Activated naive CD4-positive, alpha-beta T cell treated with anti-CD3 and anti-CD28 coated beads, Interleukin-2, amount 50 U/mL, for 24 hours (primary cell): ENCODE measurements around the gene WNK2.

ENCODE experiments used
- H3K27ac Mint-ChIP-seq: one replicate; pipeline ENCODE4 v1.8.0; 2021; ENCODE audit warnings: mild to moderate bottlenecking, mixed read lengths
- H3K27me3 Mint-ChIP-seq: one replicate; pipeline ENCODE4 v1.8.0; 2021; ENCODE audit warnings: mixed read lengths
- H3K36me3 Mint-ChIP-seq: one replicate; pipeline ENCODE4 v1.8.0; 2021; ENCODE audit warnings: mixed read lengths
- H3K4me1 Mint-ChIP-seq: one replicate; pipeline ENCODE4 v1.8.0; 2021; ENCODE audit warnings: mixed read lengths
- H3K4me3 Mint-ChIP-seq: one replicate; pipeline ENCODE4 v1.8.0; 2021; ENCODE audit warnings: mild to moderate bottlenecking, mixed read lengths
- H3K9me3 Mint-ChIP-seq: one replicate; pipeline ENCODE4 v1.8.0; 2021; ENCODE audit warnings: mixed read lengths

WNK2 gene

DNA sequence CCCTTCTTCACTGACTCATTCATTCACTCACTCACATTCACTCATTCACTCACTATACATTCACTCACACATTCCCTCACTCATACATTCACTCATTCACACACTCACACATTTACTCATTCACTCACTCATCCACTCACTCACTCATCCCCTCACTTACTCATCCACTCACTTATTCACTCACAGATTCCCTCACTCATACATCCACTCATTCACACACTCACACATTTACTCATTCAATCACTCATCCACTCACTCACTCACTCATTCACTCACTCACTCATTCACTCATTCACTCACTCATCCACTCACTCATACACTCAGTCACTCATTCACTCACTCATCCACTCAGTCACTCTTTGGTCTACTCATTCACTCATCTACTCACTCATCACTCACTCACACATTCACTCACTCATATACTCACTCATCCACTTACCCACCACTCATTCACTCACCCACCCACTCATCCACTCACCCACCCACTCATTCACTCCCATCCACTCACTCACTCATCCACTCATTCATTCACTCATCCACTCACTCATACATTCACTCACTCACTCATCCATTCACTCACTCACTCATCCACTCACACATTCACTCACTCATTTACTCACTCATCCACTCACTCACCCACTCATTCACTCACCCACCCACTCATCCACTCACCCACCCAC is 27.2 kb downstream of the WNK2 start:
- H3K9me3 Mint-ChIP-seq, result peaks cover 8% of the 10 kb centered on the region

DNA sequence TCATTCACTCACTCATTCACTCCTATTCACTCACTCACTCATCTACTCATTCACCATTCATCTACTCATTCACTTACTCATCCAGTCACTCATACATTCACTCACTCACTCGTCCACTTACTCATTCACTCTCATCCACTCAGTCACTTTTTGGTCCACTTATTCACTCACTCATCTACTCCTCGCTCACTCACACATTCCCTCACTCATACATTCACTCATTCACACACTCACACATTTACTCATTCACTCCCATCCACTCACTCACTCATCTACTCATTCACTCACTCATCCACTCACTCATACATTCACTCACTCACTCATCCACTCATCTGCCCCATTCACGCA is 27.7 kb downstream of the WNK2 start:
- Mint-ChIP-seq H3K27me3 (no peaks in the 10 kb centered on the region), H3K27ac (no peak overlapping the region), H3K36me3 (peaks cover 4% of the 10 kb centered on the region), H3K4me1 (no peaks in the 10 kb centered on the region), H3K9me3 (peaks cover 9% of the 10 kb centered on the region), H3K4me3 (no peak overlapping the region)

More for the DNA sequence above, 27.2 kb downstream of the WNK2 start:
- H3K4me1 Mint-ChIP-seq, result no peaks in the 10 kb centered on the region
- H3K27me3 Mint-ChIP-seq, result no peaks in the 10 kb centered on the region
- peaks cover 4% of the 10 kb centered on the region for H3K36me3 Mint-ChIP-seq
- no peak overlapping the region for H3K27ac Mint-ChIP-seq
- H3K4me3 Mint-ChIP-seq, result no peak overlapping the region

DNA sequence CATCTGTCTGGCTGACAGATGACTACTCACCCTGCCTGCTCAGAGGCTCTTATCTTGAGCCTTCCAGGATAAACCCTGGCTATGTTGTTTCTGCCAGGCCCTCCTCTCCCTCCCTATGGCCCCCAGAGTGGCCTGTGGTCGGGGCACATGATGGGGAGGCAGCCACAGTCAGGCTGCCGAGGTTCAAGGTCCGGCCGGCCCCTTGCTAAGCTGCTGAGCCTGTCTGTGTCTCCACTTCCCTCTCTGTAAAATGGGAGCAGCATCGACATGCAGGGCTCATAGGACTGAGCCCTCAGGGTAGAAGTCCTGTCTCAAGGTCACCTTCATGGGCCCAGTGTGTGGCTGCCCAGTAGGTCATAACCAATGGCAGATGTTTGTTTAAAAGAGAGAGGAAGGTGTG is 28.5 kb downstream of the WNK2 start:
- Mint-ChIP-seq H3K27ac (no peak overlapping the region), H3K36me3 (peaks cover 4% of the 10 kb centered on the region), H3K4me3 (no peak overlapping the region)

DNA sequence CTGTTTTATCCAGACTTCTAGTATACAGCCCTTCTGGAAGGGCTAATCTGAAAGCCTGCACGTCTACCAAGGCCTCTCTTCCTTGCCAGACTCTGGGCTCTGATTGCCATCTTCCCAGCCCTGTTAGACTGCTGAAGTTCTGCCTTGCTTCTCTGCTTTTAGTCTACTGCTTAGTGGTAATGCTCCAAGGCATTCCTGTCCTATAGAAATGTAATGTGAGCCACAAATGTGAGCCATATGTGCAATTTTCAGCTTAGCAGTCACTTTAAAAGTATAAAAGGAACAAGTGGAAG is 32.1 kb downstream of the WNK2 start:
- Mint-ChIP-seq H3K36me3 (peaks cover 4% of the 10 kb centered on the region), H3K4me3 (no peak overlapping the region), H3K9me3 (peaks cover 9% of the 10 kb centered on the region), H3K4me1 (no peaks in the 10 kb centered on the region), H3K27me3 (no peaks in the 10 kb centered on the region), H3K27ac (no peak overlapping the region)

More for the DNA sequence above, 28.5 kb downstream of the WNK2 start:
- Mint-ChIP-seq H3K9me3 (peaks cover 9% of the 10 kb centered on the region), H3K4me1 (no peaks in the 10 kb centered on the region), H3K27me3 (no peaks in the 10 kb centered on the region)

DNA sequence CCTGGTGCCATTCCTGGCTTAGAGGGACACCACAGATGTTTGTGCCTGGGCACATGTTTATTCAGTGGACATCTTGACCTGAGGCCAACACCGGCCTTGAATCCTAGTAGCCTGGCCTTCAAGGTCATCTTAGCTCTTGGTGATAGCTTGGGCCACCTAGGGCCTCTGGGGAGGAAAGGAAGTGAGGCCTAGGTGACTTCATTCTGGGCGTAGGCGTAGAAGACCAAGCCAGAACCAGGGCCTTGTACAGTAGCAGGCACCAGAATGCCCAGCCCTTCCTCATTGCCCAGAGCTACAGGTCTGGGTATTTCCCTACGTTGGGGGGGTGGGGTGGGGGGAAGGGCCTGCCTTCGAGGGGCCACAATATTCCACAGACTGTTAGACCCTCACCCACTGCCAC is 33.8 kb downstream of the WNK2 start:
- Mint-ChIP-seq H3K4me1 (no peaks in the 10 kb centered on the region), H3K9me3 (peaks cover 9% of the 10 kb centered on the region), H3K27ac (no peak overlapping the region), H3K36me3 (peaks cover 4% of the 10 kb centered on the region), H3K27me3 (no peaks in the 10 kb centered on the region), H3K4me3 (no peak overlapping the region)

DNA sequence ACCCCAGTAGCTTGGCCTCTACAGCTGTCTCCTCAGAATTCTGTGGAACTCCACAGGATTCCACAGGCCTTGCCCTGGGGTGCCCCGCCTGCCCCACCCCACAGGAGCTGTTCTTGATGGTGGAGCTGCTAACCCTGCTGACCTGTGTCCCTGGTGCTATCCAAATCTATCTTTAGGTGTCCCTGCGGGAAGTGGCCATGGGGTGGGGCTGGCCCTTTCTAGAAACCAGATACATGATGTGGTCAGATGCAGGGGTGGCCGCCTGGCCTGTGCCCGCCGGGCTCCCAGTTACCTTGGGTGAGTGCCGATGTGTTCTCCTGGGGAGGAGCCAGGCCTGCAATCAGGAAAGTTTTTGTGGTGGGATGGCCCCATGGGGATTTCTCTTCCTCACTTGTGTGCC is 34.2 kb downstream of the WNK2 start:
- H3K36me3 Mint-ChIP-seq, result peaks cover 4% of the 10 kb centered on the region
- H3K9me3 Mint-ChIP-seq, result peaks cover 9% of the 10 kb centered on the region
- H3K27ac Mint-ChIP-seq, result no peak overlapping the region
- H3K27me3 Mint-ChIP-seq, result no peaks in the 10 kb centered on the region
- no peaks in the 10 kb centered on the region for H3K4me1 Mint-ChIP-seq
- H3K4me3 Mint-ChIP-seq, result no peak overlapping the region

DNA sequence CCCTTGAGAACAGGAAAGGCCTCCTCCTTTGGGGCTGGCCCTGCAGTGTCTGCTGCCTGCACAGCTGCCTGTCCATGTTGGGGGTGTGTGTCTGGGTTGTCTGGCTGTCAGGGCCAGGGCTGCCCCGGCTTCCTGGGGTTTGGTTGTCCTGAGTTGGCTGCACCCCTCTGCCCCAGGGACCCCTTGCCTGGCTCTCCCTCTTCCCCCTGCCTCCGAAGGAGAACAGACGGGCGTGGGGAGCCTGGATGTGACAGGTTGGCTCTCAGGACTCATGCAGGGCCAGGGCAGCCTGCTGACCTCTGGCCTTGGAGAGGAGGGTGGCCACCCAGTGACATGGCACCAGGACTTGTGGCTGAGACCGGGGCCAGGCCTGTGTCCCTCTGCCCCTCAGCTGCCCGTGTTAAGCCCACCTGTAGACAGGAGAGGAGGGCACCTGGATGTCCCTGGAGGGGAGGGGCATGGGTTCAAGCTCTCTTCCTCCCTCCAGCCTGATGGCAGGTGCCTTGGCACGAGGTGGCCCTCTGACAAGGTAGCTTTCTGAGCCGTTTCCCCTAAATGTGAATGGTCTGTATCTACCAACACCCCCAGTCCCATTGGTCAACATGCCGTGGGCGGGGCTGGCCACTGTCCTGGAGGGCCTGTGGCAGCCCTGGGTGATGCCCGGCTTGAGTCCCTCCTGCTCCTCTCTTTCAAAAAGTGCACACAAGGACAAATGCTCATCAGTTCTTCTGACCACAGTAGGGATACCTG is 34.9 kb downstream of the WNK2 start:
- Mint-ChIP-seq H3K9me3 (peaks cover 9% of the 10 kb centered on the region), H3K4me1 (no peaks in the 10 kb centered on the region), H3K36me3 (peaks cover 4% of the 10 kb centered on the region), H3K27me3 (no peaks in the 10 kb centered on the region), H3K27ac (no peak overlapping the region), H3K4me3 (no peak overlapping the region)

DNA sequence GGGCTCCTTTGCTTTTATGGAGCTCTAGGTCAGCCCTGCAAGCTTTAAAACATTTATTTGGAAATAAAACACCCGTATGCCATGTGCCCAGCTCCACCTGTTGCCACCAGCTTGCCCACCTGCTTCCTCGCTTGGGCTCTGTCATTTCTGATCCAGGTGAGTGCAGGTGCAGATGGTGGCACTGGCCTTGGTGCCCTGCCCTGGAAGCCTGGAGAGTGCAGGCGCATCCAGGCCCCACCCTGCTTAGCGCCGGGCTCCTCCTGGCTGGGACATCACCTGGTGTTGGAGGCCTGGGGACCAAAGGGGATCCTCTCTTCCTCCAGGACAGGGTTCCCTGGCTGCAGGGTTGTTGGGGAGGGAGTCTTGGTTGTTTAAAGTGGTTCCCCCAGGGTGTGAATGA is 35.8 kb downstream of the WNK2 start:
- peaks cover 4% of the 10 kb centered on the region for H3K36me3 Mint-ChIP-seq
- no peak overlapping the region for H3K4me3 Mint-ChIP-seq
- H3K9me3 Mint-ChIP-seq, result peaks cover 9% of the 10 kb centered on the region
- no peak overlapping the region for H3K27ac Mint-ChIP-seq
- H3K27me3 Mint-ChIP-seq, result no peaks in the 10 kb centered on the region
- H3K4me1 Mint-ChIP-seq, result no peaks in the 10 kb centered on the region

DNA sequence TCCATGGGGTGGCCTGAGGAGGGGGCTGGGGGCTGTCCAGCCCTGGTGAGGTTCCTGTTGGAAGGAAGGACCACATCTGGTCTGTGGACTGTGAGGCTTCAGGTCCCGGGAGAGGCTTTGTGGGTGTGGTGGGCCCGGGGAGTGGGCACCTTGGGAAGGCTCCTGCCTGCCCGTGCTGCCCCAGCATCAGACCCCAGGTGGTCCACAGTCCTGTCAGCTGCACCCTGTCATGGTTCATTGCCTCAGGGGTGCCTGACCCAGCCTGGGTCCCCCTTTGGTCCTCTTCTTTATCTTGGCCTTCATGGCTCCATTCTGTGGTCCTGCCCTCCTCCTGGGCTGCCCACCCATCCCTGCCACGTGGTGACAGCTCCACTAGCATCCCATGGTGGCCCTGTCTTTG is 36.7 kb downstream of the WNK2 start:
- Mint-ChIP-seq H3K9me3 (peaks cover 6% of the 10 kb centered on the region), H3K4me1 (no peaks in the 10 kb centered on the region), H3K4me3 (no peak overlapping the region), H3K27me3 (no peaks in the 10 kb centered on the region), H3K36me3 (peaks cover 2% of the 10 kb centered on the region), H3K27ac (peak overlapping the region; percentile 51)

DNA sequence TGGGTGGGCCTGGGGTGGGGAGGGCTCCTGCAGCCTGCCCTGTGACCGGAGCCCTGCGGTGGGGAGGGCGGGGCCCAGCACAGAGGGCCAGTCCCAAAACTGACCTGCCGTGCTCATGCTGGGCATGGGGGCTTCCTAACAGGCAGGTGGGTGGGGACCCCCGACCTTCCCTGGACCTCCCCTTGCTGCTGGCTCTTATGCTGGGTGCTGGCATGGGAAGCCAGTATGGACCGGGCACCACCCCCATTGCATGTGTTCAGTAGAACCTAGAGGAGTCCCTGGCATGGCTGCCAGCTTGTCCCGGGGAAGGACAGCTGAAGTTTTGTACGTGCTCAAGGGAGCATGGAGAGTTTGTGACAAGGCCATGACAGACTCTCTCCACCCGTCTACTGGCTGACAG is 37.1 kb downstream of the WNK2 start:
- H3K27me3 Mint-ChIP-seq, result no peaks in the 10 kb centered on the region
- no peaks in the 10 kb centered on the region for H3K36me3 Mint-ChIP-seq
- peaks cover 2% of the 10 kb centered on the region for H3K9me3 Mint-ChIP-seq
- no peak overlapping the region for H3K4me3 Mint-ChIP-seq
- H3K27ac Mint-ChIP-seq, result no peak overlapping the region
- H3K4me1 Mint-ChIP-seq, result no peaks in the 10 kb centered on the region

DNA sequence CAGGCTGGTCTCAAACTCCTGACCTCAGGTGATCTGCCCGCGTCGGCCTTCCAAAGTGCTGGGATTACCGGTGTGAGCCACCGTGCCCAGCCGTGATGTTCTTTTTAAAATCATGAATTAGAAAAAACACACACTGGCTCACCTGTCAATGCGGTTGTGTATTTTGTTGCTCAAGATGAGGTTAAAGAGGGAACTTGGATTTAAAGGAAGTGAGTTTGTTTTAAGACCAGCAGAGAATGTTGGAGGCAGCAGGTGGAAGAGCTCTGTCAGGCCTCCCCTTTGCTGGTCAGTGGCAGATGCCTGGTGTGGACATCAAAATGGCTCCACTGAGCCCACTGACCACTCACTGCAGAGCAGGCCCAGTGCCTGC is 38.9 kb downstream of the WNK2 start:
- Mint-ChIP-seq H3K9me3 (no peaks in the 10 kb centered on the region), H3K36me3 (no peaks in the 10 kb centered on the region), H3K27me3 (no peaks in the 10 kb centered on the region), H3K4me3 (no peak overlapping the region), H3K27ac (no peak overlapping the region), H3K4me1 (no peaks in the 10 kb centered on the region)

DNA sequence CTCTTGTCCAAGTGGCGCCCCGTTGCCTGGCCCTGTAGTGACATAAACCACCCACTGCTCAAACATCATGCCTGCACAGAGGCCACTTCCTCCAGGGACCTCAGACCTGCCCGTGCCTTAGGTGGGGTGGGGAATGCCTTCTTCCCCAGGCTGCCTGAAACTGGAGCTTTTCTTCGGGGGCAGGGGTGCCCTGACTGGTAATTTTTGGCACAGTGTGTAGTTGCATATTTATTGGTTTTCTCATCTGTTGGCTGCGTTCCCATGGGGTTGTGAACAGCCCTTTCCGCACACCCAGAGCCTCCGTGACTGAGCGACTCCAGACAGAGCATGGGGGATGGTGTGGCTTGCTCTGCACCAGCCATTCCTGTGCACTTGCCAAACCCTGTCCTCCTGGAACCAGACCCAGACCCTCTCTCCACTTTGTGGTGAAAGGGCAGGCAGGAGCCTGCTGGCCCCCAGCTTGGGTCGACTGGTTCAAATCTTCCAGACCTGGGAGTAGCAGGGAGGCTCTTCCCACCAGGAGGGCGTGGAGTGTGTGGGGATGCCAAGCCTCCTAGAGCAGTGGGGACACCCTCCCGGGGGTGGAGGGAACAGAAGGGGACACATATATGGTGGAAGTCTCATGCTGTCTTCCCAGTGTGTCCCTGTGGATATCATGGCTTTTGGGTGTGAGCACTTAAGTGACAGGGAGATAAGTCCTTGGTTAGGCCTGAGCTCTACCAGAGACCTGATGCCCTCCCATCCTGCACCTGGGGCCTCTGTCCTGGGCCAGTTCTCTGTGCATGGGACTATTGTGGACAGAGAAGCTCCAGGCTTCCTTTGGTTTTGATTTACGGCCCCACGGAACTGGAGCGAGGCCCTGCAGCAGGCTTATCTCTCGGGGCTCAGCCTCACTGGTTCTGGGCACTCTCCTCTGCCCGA is 39.6 kb downstream of the WNK2 start:
- no peaks in the 10 kb centered on the region for H3K4me1 Mint-ChIP-seq
- no peak overlapping the region for H3K27ac Mint-ChIP-seq
- H3K9me3 Mint-ChIP-seq, result no peaks in the 10 kb centered on the region
- peaks cover 2% of the 10 kb centered on the region for H3K27me3 Mint-ChIP-seq
- H3K36me3 Mint-ChIP-seq, result no peaks in the 10 kb centered on the region
- H3K4me3 Mint-ChIP-seq, result no peak overlapping the region

DNA sequence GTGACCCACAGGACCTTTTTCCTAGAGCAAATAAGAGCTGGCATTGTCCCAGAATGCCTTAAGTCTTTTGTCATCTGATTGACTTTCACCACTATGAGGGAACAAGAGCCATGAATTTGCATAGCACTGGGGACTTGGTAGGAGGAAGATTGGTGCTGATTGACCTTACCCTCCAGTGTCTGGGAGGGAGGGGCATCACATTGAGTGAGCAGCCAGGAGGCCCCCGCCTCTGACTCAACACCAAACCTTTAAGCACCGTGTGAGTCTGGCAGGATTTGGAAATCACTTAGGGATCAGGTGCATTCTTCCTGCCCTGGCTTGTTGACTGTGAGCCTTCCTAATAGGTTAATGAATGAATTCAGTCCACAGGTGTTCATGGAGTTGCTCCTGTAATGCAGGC is 40.7 kb downstream of the WNK2 start:
- Mint-ChIP-seq H3K4me1 (no peaks in the 10 kb centered on the region), H3K9me3 (no peaks in the 10 kb centered on the region), H3K4me3 (no peak overlapping the region), H3K27ac (no peak overlapping the region), H3K27me3 (peaks cover 2% of the 10 kb centered on the region), H3K36me3 (no peaks in the 10 kb centered on the region)

DNA sequence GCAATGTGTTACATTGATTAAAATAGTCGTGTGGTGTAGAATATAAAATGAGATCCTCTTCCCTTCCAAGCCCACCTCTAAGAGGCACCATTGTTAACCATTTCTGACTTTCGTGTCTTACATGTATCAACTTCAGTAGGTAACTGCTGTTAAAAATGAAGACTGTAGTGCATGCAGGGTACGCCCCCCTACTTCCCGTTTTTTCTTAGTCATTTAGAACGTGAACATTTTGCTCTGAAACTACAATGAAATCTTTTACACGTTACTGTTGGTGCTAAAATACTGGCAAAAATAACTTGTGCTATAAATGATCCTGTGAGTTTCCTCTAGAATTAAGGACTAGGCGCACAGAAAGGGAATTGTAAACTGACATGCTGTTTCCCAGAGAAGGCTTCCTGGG is 41.5 kb downstream of the WNK2 start:
- Mint-ChIP-seq H3K27ac (peak overlapping the region; percentile 13), H3K4me3 (no peak overlapping the region), H3K36me3 (no peaks in the 10 kb centered on the region), H3K4me1 (no peaks in the 10 kb centered on the region), H3K27me3 (peaks cover 2% of the 10 kb centered on the region), H3K9me3 (no peaks in the 10 kb centered on the region)

DNA sequence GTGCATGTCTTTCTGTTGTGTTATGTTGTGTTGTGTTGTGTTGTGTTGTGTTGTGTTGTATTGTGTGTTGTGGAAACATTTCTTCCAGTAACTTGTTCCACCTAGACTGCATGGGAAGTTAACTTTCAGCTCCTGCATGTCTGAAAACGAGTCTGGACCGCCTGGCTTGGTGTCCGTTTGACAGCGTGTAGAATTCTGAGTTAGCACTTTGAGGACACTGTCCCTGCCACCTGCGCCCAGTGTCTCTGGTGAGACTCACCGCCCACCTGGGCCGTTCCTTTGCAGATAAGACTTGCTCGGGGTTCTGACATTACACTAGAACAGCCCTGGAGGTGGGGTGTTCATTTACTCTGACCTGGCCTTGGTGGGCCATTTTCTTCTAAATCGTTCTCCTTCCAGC is 42.0 kb downstream of the WNK2 start:
- H3K36me3 Mint-ChIP-seq, result no peaks in the 10 kb centered on the region
- H3K4me1 Mint-ChIP-seq, result no peaks in the 10 kb centered on the region
- peaks cover 2% of the 10 kb centered on the region for H3K27me3 Mint-ChIP-seq
- no peak overlapping the region for H3K4me3 Mint-ChIP-seq
- H3K27ac Mint-ChIP-seq, result no peak overlapping the region
- H3K9me3 Mint-ChIP-seq, result no peaks in the 10 kb centered on the region

DNA sequence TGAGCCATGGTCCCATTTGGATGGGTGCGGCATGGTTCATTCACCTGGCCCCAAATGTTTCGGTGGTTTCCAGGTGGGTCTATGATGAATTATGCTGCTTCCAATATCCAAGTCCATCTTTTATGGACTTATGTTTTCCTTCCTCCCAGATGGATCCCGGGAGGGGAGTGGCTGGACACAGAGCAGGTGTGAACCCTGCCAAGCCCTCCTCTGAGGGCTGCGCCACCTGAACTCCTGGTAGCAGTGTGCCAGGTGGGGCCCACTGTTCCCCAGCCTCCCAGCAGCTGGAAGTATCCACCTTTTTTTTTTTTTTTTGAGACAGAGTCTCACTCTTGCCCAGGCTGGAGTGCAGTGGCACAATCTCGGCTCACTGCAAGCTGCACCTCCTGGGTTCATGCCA is 42.9 kb downstream of the WNK2 start:
- H3K27me3 Mint-ChIP-seq, result peaks cover 5% of the 10 kb centered on the region
- no peak overlapping the region for H3K4me3 Mint-ChIP-seq
- no peak overlapping the region for H3K27ac Mint-ChIP-seq
- H3K4me1 Mint-ChIP-seq, result no peaks in the 10 kb centered on the region
- no peaks in the 10 kb centered on the region for H3K9me3 Mint-ChIP-seq
- no peaks in the 10 kb centered on the region for H3K36me3 Mint-ChIP-seq
